Activated CD4-positive, alpha-beta T cell treated with anti-CD3 and anti-CD28 coated beads, Interleukin-2, amount 10 ng/mL, durations not matched to agents 7 days and 5 days (primary cell): ENCODE results near the gene TBX1. TPM values are rescaled to one million over a fixed set of nuclear protein-coding genes. Genes with fewer than 3 reads are reported as not detected.
"Not testable (repeated sequence)": the region's sequence is repeated elsewhere in the genome, so short reads cannot be mapped to it uniquely, and the experiment has no call there.

Experiments
- CTCF ChIA-PET: fragments of 350-600 bp; sonication (Branson Sonifier 250); formaldehyde crosslinking; loops from one replicate; lab custom pipeline; 2021; ENCODE audit warnings: antibody characterized with exemption; lab: Charles Lee
- POLR2A ChIA-PET: fragments of 350-600 bp; sonication (Branson Sonifier 250); formaldehyde crosslinking; loops from one replicate; lab custom pipeline; 2021; ENCODE audit warnings: antibody characterized with exemption; lab: Charles Lee
- DNase-seq: peaks from one replicate; pipeline ENCODE4 v3.0.0-alpha.2; 2020
- H3K27ac Mint-ChIP-seq: one replicate; pipeline ENCODE4 v1.8.0; 2021; ENCODE audit warnings: mild to moderate bottlenecking, moderate library complexity, mixed read lengths
- H3K27me3 Mint-ChIP-seq: one replicate; pipeline ENCODE4 v1.8.0; 2021; ENCODE audit warnings: mixed read lengths
- H3K36me3 Mint-ChIP-seq: one replicate; pipeline ENCODE4 v1.8.0; 2021; ENCODE audit warnings: low read depth, mixed read lengths
- H3K4me1 Mint-ChIP-seq: one replicate; pipeline ENCODE4 v1.8.0; 2021; ENCODE audit warnings: mixed read lengths
- H3K4me3 Mint-ChIP-seq: one replicate; pipeline ENCODE4 v1.8.0; 2021; ENCODE audit warnings: mild to moderate bottlenecking, moderate library complexity, mixed read lengths
- H3K9me3 Mint-ChIP-seq: one replicate; pipeline ENCODE4 v1.8.0; 2021; ENCODE audit warnings: mixed read lengths
- total RNA-seq, 2 experiments: library from RNA; stranded (reverse); gene quantifications; one replicate each; pipeline ENCODE4 v1.2.3, GENCODE V29; 2021

TBX1 gene
- total RNA-seq, 2 experiments from 2014 or later = not detected

- H3K4me3 Mint-ChIP-seq = no peak overlapping the region
- H3K4me1 Mint-ChIP-seq = peaks cover 4% of the 10 kb centered on the region
- POLR2A ChIA-PET = no interaction called here
- H3K9me3 Mint-ChIP-seq = no peaks in the 10 kb centered on the region
- H3K27ac Mint-ChIP-seq = no peak overlapping the region
- DNase-seq = no peak
- H3K27me3 Mint-ChIP-seq = peaks cover 8% of the 10 kb centered on the region
- CTCF ChIA-PET = no interaction called here
- no peaks in the 10 kb centered on the region for H3K36me3 Mint-ChIP-seq
Measured at GRCh38 chr22:19784384-19785175, 24.0 kb downstream of the TBX1 start.

- ChIA-PET CTCF (no interaction called here), POLR2A (no interaction called here)
- H3K9me3 Mint-ChIP-seq = no peaks in the 10 kb centered on the region
- H3K36me3 Mint-ChIP-seq = no peaks in the 10 kb centered on the region
- H3K27me3 Mint-ChIP-seq = peaks cover 2% of the 10 kb centered on the region
- no peaks in the 10 kb centered on the region for H3K4me1 Mint-ChIP-seq
- no peak overlapping the region for H3K27ac Mint-ChIP-seq
- H3K4me3 Mint-ChIP-seq = no peak overlapping the region
- no peak for DNase-seq
Measured at GRCh38 chr22:19785461-19786263, 25.1 kb downstream of the TBX1 start.

GRCh38 chr22:19786264-19786585, 25.6 kb downstream of the TBX1 start:
- ChIA-PET CTCF (no interaction called here), POLR2A (no interaction called here)
- Mint-ChIP-seq H3K36me3 (no peaks in the 10 kb centered on the region), H3K27me3 (peaks cover under 1% of the 10 kb centered on the region), H3K9me3 (no peaks in the 10 kb centered on the region), H3K4me3 (no peak overlapping the region), H3K27ac (no peak overlapping the region), H3K4me1 (no peaks in the 10 kb centered on the region)
- DNase-seq = no peak

GRCh38 chr22:19786959-19787848, 26.6 kb downstream of the TBX1 start:
- Mint-ChIP-seq H3K27me3 (no peaks in the 10 kb centered on the region), H3K4me1 (no peaks in the 10 kb centered on the region), H3K4me3 (no peak overlapping the region), H3K36me3 (peaks cover 4% of the 10 kb centered on the region), H3K9me3 (no peaks in the 10 kb centered on the region), H3K27ac (no peak overlapping the region)
- no peak for DNase-seq
- ChIA-PET POLR2A (no interaction called here), CTCF (no interaction called here)

- H3K36me3 Mint-ChIP-seq = peaks cover 5% of the 10 kb centered on the region
- CTCF ChIA-PET = no interaction called here
- no peak for DNase-seq
Measured at GRCh38 chr22:19787849-19788141, 27.2 kb downstream of the TBX1 start.

GRCh38 chr22:19788661-19789225, 28.2 kb downstream of the TBX1 start:
- Mint-ChIP-seq H3K4me1 (no peaks in the 10 kb centered on the region), H3K9me3 (no peaks in the 10 kb centered on the region), H3K27me3 (no peaks in the 10 kb centered on the region), H3K4me3 (no peak overlapping the region), H3K27ac (no peak overlapping the region), H3K36me3 (peaks cover 9% of the 10 kb centered on the region)
- DNase-seq = no peak
- POLR2A ChIA-PET = no interaction called here
- CTCF ChIA-PET = interaction anchor here (0.6 kb wide), 2 partner anchors 155 to 850 kb away, joined by 3 to 5 read pairs; no protein-coding TSS in a partner anchor

More at GRCh38 chr22:19787849-19788141, 27.2 kb downstream of the TBX1 start:
- H3K4me1 Mint-ChIP-seq = no peaks in the 10 kb centered on the region
- H3K4me3 Mint-ChIP-seq = no peak overlapping the region
- POLR2A ChIA-PET = no interaction called here
- H3K9me3 Mint-ChIP-seq = no peaks in the 10 kb centered on the region
- H3K27ac Mint-ChIP-seq = no peak overlapping the region
- H3K27me3 Mint-ChIP-seq = no peaks in the 10 kb centered on the region

GRCh38 chr22:19789406-19789805, 28.8 kb downstream of the TBX1 start:
- no peak overlapping the region for H3K27ac Mint-ChIP-seq
- POLR2A ChIA-PET = no interaction called here
- peaks cover 9% of the 10 kb centered on the region for H3K36me3 Mint-ChIP-seq
- CTCF ChIA-PET = interaction anchor here (0.6 to 0.7 kb wide), 3 partner anchors 31 to 851 kb away, joined by 3 to 5 read pairs (median 3); no protein-coding TSS in a partner anchor
- DNase-seq = no peak
- no peaks in the 10 kb centered on the region for H3K27me3 Mint-ChIP-seq
- H3K4me3 Mint-ChIP-seq = no peak overlapping the region
- H3K4me1 Mint-ChIP-seq = no peaks in the 10 kb centered on the region
- no peaks in the 10 kb centered on the region for H3K9me3 Mint-ChIP-seq

- Mint-ChIP-seq H3K27ac (no peak overlapping the region), H3K27me3 (no peaks in the 10 kb centered on the region)
Measured at GRCh38 chr22:19789828-19790227, 29.2 kb downstream of the TBX1 start.

GRCh38 chr22:19791243-19791642, 30.7 kb downstream of the TBX1 start:
- Mint-ChIP-seq H3K4me3 (no peak overlapping the region), H3K4me1 (no peaks in the 10 kb centered on the region), H3K27ac (no peak overlapping the region), H3K36me3 (peaks cover 9% of the 10 kb centered on the region), H3K9me3 (no peaks in the 10 kb centered on the region), H3K27me3 (no peaks in the 10 kb centered on the region)
- no peak for DNase-seq
- CTCF ChIA-PET = interaction anchor here (0.6 to 1.2 kb wide), 3 partner anchors 11 to 223 kb away, joined by 3 to 4 read pairs (median 3); no protein-coding TSS in a partner anchor
- POLR2A ChIA-PET = no interaction called here

More at GRCh38 chr22:19789828-19790227, 29.2 kb downstream of the TBX1 start:
- no peak for DNase-seq
- ChIA-PET POLR2A (no interaction called here), CTCF (interaction anchor here (0.7 kb wide), 1 partner anchor 32 kb away, joined by 3 read pairs; no protein-coding TSS in a partner anchor)
- peaks cover 9% of the 10 kb centered on the region for H3K36me3 Mint-ChIP-seq
- no peaks in the 10 kb centered on the region for H3K4me1 Mint-ChIP-seq
- H3K4me3 Mint-ChIP-seq = no peak overlapping the region
- H3K9me3 Mint-ChIP-seq = no peaks in the 10 kb centered on the region

GRCh38 chr22:19791894-19792293, 31.3 kb downstream of the TBX1 start:
- Mint-ChIP-seq H3K4me3 (no peak overlapping the region), H3K27me3 (no peaks in the 10 kb centered on the region), H3K36me3 (peaks cover 9% of the 10 kb centered on the region), H3K4me1 (no peaks in the 10 kb centered on the region), H3K27ac (no peak overlapping the region), H3K9me3 (no peaks in the 10 kb centered on the region)
- DNase-seq = no peak
- CTCF ChIA-PET = interaction anchor here (1.1 to 1.2 kb wide), 3 partner anchors 10 to 114 kb away, joined by 3 to 4 read pairs (median 3); no protein-coding TSS in a partner anchor
- POLR2A ChIA-PET = no interaction called here

- CTCF ChIA-PET = interaction anchor here (1.2 kb wide), 2 partner anchors 9 to 14 kb away, joined by 3 to 4 read pairs; no protein-coding TSS in a partner anchor
- DNase-seq, POLR2A ChIA-PET, H3K36me3 Mint-ChIP-seq, H3K27ac Mint-ChIP-seq, H3K9me3 Mint-ChIP-seq, H3K4me3 Mint-ChIP-seq, H3K4me1 Mint-ChIP-seq, H3K27me3 Mint-ChIP-seq: not testable (repeated sequence)
Measured at GRCh38 chr22:19792383-19792896, 31.9 kb downstream of the TBX1 start.

GRCh38 chr22:19793161-19793560, 32.6 kb downstream of the TBX1 start:
- ChIA-PET CTCF (interaction anchor here (1.2 kb wide), 1 partner anchor 15 kb away, joined by 3 read pairs; no protein-coding TSS in a partner anchor), POLR2A (no interaction called here)
- Mint-ChIP-seq H3K36me3 (peaks cover 9% of the 10 kb centered on the region), H3K4me3 (no peak overlapping the region), H3K9me3 (no peaks in the 10 kb centered on the region), H3K27ac (no peak overlapping the region), H3K27me3 (no peaks in the 10 kb centered on the region), H3K4me1 (no peaks in the 10 kb centered on the region)
- no peak for DNase-seq
